ENCODE results near the gene SPATA2L.
A peak's percentile ranks its signal among the peaks of the same experiment; 100 is the strongest.
"Not testable (repeated sequence)": the region's sequence is repeated elsewhere in the genome, so short reads cannot be mapped to it uniquely, and the experiment has no call there.

Gene SPATA2L

DNA sequence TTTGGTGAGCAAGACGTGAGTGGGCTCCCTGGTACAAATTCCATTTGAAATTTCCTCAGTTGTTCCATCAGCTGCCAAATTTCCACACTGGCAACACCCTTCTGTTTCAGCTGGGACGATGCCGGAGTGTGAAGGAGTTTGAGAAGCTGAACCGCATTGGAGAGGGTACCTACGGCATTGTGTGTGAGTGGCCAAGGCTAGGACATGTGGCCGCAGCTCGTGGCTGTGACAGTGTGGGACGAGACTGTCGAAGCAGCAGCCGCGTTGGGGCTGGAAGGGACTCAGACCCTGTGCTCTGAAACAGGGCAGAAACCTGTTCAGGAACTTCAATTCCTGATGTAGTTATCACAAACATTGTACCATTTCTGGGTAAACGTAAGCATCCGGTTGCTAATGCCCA, 12.4 kb downstream of the SPATA2L start:
- no peak for DNase-seq

DNA sequence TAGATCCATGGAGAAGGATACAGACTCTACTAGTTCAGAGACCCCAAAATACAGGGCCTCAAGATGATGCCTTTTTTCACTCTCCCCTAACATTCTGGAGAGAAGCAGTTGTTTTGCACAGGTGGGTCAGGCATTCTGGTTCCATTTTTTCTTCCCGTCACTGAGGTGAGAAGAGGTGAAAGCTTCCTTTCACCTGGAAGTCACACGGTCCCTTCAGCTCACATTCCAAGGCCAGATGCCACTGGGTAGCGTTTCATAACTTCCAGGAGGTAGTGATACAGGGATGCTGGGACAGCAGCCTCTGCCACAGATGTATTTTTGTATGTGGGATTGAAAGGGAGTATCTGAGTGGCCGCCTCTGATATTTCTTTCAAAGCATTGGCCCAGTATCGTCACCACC, 13.1 kb downstream of the SPATA2L start:
- no peak for DNase-seq

DNA sequence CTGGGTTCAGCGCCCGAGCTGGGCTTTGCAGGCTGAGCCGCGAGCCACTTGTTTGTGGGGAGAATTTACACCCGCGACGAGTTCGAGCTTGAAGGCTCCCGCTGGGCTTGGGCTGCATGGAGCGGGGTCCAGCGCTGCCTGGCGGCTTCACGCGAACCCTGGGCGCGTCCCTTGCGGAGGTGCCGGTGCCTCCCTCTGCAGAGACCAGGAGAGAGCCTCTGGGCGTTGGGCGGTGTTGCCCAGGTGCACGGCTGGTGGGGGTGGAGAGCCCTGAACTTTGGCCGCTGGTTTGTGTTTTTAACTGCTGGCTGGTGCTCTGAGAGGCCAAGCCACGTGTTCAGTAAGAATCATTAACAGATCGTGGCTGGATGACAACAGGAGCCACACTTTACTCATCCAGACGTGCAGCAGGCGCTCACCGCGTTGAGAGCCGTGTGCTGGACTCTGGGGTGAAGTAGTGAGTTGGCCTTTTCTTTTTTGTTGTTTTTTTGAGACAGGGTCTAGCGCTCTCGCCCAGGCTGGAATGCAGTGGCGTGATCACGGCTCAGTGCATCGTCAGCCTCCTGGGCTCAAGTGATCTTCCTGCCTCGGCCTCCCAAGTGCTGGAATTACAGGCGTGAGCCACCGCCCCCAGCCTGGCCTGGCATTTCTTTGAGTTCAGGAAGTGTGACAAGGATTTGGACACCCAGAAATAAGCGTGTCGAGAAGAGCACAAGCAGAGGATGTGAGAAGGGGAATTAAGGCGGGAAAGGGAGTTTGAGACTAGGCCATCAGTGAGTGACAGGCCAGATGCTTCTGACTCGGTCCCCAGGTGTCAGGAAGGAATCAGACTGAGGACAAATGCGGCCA, 14.2 kb downstream of the SPATA2L start:
- DNase-seq, result no peak

DNA sequence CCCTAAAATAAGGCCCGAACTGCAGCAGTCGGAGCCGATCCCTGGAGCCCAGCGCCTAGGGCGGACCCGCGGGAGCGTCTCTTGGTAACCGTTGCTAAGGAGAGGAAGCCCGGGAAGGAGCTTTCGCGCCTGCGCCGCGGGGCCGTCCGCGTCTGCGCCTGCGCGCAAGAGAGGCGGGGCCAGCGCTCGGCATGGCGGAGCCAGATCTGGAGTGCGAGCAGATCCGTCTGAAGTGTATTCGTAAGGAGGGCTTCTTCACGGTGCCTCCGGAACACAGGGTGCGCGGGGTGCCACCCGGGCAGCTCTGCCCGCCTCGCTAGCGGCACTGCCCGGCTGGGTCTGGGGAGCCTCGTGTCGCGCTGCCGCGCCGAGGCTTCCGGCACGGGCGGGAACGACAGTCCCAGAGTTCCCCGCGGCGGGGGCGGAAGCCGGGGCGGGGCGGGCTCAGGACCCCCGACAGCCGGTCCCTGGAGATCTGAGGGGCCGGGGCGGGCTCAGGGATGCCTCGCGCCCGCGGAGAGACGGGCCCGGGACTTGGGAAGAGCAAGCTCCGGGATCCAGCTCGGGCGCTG, 14.9 kb downstream of the SPATA2L start, which contains the start of gene CDK10:
Gene CDK10 (plus strand): TSS at position 170 of the 572 bp plus-strand sequence. CDS start 22 bp downstream, at position 192.
- peak; percentile 86 to 90 for DNase-seq

DNA sequence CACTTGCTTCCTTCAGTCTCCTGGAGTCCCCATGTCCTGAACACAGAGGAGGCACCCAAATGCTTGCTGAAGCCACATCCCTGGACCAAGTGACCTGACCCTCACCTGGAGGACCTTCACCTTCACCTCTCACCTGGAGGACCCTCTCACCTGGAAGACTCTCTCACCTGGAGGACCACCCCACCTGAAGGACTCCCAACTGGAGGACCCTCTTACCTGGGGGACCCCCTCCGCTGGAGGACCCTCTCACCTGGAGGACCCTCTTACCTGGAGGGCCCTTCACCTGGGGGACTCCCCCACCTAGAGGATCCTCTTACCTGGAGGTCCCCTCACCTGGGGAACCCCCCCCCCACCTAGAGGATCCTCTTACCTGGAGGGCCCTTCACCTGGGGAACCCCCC, 15.6 kb downstream of the SPATA2L start:
- DNase-seq, result no peak

DNA sequence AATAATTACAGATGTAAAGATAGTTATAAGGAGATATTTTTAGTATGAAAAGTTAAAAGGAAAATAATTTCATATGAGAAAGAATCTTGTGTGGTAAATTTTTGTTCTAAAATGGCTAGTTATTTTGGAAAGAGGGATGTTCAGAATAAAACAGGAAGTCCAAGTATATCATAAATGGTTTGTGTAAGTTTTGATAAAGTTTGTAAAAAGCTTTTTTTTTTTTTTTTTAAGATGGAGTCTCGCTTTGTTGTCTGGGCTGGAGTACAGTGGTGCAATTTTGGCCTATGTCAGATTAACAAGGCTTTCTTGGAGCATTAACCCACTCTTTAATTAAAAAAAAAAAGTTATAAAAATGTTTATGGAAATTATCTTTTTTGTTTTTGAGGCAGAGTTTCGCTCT, 23.2 kb downstream of the SPATA2L start:
- DNase-seq, result no peak

DNA sequence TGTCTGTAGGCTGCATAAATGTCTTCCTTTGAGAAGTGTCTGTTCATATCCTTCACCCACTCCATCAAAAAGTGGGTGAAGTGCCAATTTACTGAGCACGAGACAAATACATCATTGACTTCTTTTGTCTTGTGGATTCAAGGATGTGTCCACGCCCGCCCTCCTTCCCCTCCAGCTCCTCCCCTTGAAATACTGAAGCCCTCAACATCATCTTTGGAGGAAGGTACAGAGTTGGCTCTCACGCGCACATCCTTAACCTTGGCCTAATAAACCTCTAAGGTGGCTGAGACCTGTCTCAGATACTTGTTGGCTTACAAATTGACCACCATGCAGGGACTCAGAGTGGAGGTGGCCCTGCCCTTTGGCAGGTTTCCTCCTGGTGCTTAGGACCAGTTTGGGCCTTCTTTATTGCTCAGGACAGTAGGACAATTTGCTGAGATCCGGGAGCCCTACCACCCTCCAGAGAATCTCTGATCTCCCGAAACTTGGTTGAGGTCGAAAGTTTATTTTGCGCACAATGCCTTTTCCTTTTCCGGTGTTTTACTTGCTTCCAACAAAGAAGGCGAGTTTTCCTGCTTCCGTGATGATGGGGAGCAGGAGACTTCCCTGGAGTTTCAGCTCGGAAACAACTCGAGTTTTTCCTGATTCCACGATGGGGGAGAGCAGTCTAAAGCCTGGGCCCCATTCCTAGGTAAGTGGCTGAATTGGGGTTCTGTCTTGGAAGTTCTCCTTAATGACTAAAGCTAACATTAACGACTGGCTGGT, 29.1 kb downstream of the SPATA2L start:
- DNase-seq, result no peak

DNA sequence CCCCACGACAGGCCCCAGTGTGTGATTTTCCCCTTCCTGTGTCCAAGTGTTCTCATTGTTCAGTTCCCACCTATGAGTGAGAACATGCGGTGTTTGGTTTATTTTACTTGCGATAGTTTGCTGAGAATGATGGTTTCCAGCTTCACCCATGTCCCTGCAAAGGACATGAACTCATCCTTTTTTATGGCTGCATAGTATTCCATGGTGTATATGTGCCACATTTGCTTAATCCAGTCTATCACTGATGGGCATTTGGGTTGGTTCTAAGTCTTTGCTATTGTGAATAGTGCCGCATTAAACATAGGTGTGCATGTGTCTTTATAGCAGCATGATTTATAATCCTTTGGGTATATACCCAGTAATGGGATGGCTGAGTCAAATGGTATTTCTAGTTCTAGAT, 29.9 kb downstream of the SPATA2L start:
- not testable (repeated sequence) for DNase-seq

DNA sequence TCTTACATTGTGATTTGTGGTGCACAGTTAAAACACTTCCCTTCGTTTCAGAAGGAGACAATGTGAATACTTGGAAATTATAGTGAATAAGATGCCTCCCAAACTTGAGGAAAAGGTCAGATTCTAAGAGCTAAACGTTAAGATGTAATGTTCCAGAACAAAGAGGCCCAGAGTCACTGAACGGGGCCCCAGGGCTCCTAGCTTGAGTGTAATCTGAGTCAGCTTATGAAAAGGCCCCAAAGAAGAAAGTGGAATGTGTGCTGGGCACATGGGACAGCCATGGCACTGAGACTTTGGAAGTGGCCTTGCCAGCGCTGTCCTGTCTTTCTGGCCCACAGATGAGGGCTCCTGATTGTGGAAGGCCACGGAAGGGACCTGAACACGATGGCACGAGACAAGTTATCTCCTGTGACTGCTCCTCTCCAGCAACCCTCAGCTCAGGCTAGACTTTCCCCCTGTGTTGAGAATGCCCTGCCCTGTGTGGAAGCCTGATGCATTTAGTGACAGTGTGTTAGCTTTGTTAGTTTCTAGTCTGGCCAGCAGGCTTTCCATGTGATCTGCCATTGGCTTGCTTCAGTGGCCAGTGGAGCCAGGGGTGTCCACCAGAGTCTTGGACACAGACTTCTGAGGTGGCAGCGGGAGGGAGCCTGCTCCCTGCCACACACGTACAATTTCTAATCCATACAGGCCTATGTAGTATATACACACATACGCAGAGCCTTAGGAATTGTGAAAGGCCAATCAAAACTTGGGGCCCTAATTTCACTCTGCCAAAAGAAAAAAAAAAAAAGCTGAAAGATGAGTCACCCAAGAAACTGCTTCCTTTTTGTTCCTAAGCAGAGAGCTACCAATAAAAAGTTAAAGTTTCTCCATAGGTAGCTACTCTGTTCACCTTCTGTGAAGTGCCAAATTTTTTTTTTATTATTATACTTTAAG, 30.7 kb downstream of the SPATA2L start:
- no peak for DNase-seq

DNA sequence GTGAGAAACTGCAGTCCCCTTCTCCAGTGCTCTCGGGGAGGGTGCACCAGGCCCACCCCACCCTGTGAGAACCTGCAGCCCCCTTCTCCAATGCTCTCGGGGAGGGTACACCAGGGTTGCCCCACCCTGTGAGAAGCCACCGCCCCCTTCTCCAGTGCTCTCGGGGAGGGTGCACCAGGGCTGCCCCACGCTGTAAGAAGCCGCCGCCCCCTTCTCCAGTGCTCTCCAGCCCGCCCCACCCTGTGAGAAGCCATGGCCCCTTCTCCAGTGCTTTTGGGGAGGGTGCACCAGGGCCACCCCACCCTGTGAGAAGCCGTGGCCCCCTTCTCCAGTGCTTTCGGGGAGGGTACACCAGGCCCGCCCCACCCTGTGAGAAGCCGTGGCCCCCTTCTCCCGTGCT, 31.8 kb downstream of the SPATA2L start:
- DNase-seq, result no peak

DNA sequence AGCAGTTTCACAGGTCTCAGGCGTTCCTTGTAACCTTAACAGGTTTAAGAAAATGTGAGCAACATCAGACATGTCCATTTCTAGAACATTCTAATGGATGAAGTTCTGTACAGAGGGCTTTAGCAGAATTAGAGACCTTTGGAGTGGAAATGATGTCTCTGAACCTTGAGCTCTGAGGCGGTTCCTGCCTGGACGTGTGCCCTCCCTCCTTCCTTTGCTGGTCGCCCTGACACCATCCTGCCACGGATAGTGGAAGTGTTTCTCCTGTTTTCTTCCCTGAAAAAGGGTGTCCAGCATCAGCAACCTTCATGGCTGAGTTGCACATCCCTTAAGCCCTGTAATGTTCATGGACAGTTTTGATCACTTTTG, 32.7 kb downstream of the SPATA2L start:
- no peak for DNase-seq

DNA sequence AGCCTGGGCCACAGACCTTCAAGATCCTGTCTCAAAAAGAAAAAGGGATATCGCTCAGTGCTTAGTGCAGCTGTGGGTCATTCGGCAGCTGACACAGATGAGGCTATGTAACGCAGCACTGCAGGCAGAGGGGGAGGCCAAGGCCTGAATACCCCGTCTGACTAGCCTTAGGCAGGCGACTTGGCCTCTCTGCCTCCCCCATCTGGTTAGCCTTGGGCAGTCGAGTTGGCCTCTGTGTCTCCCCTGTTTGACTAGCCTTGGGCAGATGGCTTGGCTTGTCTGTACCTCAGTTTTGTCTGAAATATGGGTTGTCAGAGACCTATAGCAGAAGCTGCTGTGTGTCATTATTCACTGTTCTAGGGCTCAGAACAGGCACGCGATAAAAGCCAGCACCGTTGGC, 33.9 kb downstream of the SPATA2L start:
- DNase-seq, result no peak

DNA sequence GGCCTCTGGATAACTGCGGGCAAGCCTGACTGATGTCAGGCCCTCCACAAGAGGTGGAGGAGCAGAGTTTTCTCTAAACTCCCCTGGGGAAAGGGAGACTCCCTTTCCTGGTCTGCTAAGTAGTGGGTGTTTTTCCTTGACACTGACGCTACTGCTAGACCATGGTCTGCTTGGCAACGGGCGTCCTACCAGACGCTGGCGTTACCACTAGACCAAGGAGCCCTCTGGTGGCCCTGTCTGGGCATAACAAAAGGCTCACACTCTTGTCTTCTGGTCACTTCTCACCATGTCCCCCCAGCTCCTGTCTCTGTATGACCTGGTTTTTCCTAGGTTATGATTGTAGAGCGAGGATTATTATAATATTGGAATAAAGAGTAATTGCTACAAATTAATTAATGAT, 34.5 kb downstream of the SPATA2L start:
- DNase-seq, result not testable (repeated sequence)

DNA sequence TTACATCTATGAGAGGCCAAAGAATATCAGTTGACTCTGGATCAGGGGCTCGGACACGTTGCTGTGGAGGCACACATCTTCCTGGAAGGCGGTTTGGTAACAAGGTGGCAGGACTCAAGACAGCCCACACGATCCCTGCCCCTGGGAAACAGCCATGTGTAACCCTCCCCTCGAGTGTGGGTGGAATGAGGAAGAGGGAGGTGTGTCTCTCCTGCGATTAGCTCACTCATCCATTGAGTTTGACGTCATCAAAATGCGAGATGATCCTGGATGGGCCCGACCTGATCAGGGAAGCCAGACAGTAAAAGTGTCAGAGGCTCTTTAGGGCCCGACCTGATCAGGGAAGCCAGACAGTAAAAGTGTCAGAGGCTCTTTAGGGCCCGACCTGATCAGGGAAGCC, 37.3 kb downstream of the SPATA2L start:
- not testable (repeated sequence) for DNase-seq

DNA sequence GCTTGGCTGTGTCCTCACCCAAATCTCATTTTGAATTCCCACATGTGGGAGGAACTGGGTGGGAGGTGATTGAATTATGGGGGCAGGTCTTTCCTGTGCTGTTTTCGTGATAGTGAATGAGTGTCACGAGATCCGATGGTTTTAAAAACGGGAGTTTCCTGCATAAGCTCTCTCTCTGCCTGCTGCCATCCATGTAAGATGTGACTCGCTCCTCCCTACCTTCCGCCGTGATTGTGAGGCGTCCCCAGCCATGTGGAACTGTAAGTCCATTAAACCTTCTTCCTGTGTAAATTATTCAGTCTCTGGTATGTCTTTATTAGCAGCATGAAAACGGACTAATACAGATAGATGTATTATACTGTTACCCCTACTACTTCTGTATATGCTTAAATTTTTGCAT, 40.3 kb downstream of the SPATA2L start:
- no peak for DNase-seq

DNA sequence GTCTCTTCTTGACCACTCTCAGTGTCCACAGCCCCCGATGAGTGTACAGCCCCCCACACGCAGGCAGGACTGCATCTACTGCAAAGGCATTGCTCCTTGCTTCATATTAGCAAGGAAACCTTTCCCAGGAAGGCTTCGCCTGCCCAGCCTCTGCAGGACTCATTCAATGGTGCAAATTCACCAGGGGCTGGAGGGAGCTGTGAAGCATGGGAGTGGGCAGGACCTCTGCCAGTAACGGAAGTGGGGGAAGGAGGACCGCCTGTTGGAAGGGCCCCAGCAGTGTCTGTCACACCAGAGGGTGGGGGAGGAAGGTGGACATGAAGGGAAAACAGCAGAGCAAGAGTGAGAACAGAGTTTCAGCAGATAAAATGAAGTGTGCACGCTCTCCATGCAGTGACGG, 41.4 kb downstream of the SPATA2L start:
- DNase-seq, result no peak

DNA sequence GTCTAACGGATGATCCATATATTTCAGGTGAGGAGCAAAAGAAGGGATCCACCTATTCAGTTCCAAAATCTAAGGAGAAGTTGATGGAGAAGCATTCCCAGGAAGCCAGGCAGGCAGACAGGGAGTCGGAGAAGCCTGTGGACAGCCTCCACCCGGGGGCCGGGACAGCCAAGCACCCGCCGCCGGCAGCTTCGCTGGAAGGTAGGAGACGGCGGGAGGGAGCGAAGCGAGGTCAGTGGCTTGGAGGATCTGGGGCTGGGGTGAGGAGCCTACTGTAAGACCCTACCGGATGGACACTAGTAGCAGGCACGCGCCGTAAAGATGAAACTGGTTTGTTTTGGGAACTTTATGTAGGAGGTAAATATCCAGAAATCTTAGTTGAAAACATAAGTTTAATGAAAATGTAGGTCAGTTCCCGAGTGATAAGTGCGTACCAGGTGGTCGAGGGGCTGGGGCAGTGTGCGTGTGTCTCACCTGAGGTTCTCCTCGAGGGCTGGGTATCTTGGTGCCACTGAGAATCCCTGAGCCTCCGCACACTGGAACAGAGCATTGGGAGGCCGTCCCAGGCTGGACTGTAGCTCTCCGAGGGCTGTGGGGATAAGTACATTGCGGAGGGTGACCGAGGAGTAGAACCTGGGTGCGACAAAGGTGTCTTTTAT, 43.2 kb downstream of the SPATA2L start:
- DNase-seq, result no peak

DNA sequence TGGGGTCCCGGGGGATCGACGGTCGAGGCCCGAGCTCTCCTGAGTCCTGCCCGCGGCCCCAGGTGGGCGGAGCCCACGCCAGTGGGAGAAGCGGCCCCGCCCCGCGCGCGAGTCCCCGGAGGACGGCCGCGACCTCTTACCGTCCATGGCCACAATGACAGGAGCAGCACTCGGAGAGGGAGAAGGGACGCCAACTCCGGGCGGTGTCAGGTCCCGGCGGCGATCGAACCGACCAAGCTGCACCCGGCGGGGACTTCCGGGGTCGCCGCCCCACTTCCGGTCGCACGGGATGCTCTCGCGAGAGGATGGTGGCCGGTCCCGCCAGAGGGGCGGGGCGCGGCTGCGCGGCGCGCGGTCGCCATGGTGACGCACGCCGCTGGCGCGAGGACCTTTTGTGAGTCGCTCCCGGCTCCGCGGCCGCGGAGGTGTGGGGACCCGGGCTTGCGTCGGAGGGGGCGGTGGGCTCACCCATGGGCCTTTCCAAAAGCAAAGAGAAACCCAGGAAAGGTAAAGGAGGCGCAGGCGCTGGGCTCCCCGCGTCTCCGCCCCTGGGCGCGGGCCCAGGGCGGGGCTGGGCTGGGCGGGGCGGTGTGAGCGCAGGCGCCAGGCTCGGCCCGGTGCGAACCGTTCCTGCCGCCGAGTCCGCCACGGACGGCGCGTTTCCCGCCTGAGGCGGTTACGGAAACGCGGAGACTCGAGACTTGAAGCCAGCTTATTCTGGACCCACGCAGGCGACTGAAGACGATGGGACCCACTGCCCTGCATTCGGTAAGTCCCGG, 43.9 kb downstream of the SPATA2L start, which contains the start of the genes CHMP1A and SPATA33:
Gene CHMP1A (minus strand): TSS at position 267 of the 779 bp plus-strand sequence. CDS start 120 bp downstream, at position 147.
Gene SPATA33 (plus strand): TSS at position 395 of the 779 bp plus-strand sequence. CDS start 76 bp downstream, at position 471.
- peak; percentile 88 to 93 for DNase-seq

DNA sequence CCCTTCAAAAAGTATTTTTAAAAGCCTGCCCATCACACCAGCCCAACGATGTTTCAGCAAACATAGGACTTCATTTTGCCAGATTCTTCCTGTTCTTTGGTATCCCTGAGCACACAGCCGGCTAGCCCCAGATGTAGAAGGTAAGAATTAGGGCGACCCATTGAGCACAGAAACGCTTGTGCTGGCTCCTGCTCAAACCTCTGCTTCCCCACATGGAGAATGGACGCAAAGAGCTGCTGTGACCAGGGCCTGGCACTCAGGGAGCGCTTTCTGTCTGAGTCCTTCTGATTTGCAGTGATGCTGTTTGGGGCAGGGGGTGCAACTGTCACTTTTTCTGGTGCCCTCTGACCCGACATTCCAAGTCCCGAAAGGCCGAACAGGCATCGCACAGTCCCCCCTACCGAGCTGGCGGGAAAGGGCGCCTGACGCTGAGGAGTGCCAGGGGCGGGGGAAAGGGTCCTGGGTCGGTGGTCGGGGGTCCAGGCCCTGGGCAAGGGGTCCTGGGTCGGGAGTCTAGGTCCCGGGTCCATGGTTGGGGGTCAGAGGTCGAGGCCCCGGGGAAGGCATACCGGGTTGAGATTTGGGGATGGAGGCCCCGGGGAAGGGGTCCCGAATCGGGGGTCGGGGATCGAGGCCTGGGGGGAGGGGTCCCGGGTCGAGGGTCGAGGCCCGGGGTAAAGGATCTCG, 44.9 kb downstream of the SPATA2L start:
- DNase-seq, result no peak

DNA sequence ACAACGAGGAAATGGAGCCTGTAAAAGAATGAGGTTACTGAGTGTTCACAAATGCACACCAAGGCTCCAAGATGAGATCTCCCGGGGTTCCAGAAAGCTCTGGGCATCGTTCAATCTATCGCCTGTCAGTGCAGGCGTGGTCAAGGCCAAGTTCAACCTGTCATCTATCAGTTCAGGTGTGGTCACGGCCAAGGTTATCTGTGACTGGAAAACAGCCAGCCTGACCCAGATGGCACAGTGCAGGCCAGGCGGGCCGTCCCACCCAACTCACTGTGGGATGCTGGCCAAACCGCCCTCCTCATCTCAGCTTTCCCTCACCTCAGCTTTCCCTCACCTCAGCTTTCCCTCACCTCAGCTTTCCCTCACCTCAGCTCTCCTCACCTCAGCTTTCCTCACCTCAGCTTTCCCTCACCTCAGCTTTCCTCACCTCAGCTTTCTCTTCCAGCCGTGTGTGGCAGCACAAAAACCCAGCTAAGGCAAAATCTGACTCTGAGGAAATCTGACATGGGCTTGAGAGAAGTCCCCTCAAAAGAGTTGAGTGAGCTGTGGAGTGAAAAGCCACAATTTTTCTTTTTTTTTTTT, 46.4 kb downstream of the SPATA2L start:
- DNase-seq, result no peak
